ENCODE data around the gene CHIC2.

CHIC2 gene

GRCh38 chr4:54014666-54015160 lies 49.7 kb downstream of the CHIC2 start:
- Mint-ChIP-seq H3K27ac (no peak overlapping the region), H3K36me3 (peaks cover 42% of the 10 kb centered on the region), H3K9me3 (no peaks in the 10 kb centered on the region), H3K4me1 (no peaks in the 10 kb centered on the region), H3K4me3 (no peak overlapping the region)
- ATAC-seq (no peak), DNase-seq (ENCODE audit: low spot score in 2 of 2) (no peak)

- Mint-ChIP-seq H3K4me1 (no peaks in the 10 kb centered on the region), H3K4me3 (no peak overlapping the region), H3K9me3 (no peaks in the 10 kb centered on the region), H3K36me3 (peaks cover 56% of the 10 kb centered on the region), H3K27ac (peak overlapping the region; percentile 50)
- no peak for ATAC-seq
- no peak for DNase-seq (ENCODE audit: low spot score in 2 of 2)
Measured at GRCh38 chr4:54011201-54011600, 53.2 kb downstream of the CHIC2 start.

- ATAC-seq: no peak
- H3K9me3 Mint-ChIP-seq: no peaks in the 10 kb centered on the region
Measured at GRCh38 chr4:54006755-54007154, 57.6 kb downstream of the CHIC2 start.

GRCh38 chr4:54005475-54005874 lies 58.9 kb downstream of the CHIC2 start:
- Mint-ChIP-seq H3K27ac (no peak overlapping the region), H3K9me3 (no peaks in the 10 kb centered on the region), H3K36me3 (peaks cover 55% of the 10 kb centered on the region), H3K4me1 (no peaks in the 10 kb centered on the region), H3K4me3 (no peak overlapping the region)
- DNase-seq (ENCODE audit: low spot score in 2 of 2) (no peak), ATAC-seq (no peak)

More at GRCh38 chr4:54006755-54007154, 57.6 kb downstream of the CHIC2 start:
- no peak for DNase-seq (ENCODE audit: low spot score in 2 of 2)
- Mint-ChIP-seq H3K36me3 (peaks cover 51% of the 10 kb centered on the region), H3K4me3 (no peak overlapping the region), H3K27ac (no peak overlapping the region), H3K4me1 (no peaks in the 10 kb centered on the region)

GRCh38 chr4:54004463-54004862 lies 59.9 kb downstream of the CHIC2 start:
- Mint-ChIP-seq H3K4me3 (no peak overlapping the region), H3K27ac (no peak overlapping the region), H3K4me1 (no peaks in the 10 kb centered on the region), H3K9me3 (no peaks in the 10 kb centered on the region), H3K36me3 (peaks cover 45% of the 10 kb centered on the region)
- ATAC-seq (no peak), DNase-seq (ENCODE audit: low spot score in 2 of 2) (no peak)

- Mint-ChIP-seq H3K36me3 (peaks cover 40% of the 10 kb centered on the region), H3K9me3 (no peaks in the 10 kb centered on the region), H3K4me3 (no peak overlapping the region), H3K27ac (no peak overlapping the region), H3K4me1 (no peaks in the 10 kb centered on the region)
- no peak for DNase-seq (ENCODE audit: low spot score in 2 of 2)
- ATAC-seq: no peak
Measured at GRCh38 chr4:54001668-54002365, 62.6 kb downstream of the CHIC2 start.

GRCh38 chr4:53997898-53998297 lies 66.5 kb downstream of the CHIC2 start:
- H3K4me3 Mint-ChIP-seq: no peak overlapping the region
- H3K9me3 Mint-ChIP-seq: no peaks in the 10 kb centered on the region
- no peak for ATAC-seq
- DNase-seq (ENCODE audit: low spot score in 2 of 2): no peak
- H3K36me3 Mint-ChIP-seq: peaks cover 14% of the 10 kb centered on the region
- no peak overlapping the region for H3K27ac Mint-ChIP-seq
- no peaks in the 10 kb centered on the region for H3K4me1 Mint-ChIP-seq

- DNase-seq (ENCODE audit: low spot score in 2 of 2) (no peak), ATAC-seq (no peak)
- Mint-ChIP-seq H3K9me3 (no peaks in the 10 kb centered on the region), H3K27ac (peak overlapping the region; percentile 0), H3K36me3 (no peaks in the 10 kb centered on the region), H3K4me3 (no peak overlapping the region), H3K4me1 (no peaks in the 10 kb centered on the region)
Measured at GRCh38 chr4:53994382-53995102, 69.9 kb downstream of the CHIC2 start.

GRCh38 chr4:53992785-53993184 lies 71.6 kb downstream of the CHIC2 start:
- ATAC-seq (no peak), DNase-seq (ENCODE audit: low spot score in 2 of 2) (no peak)
- Mint-ChIP-seq H3K4me3 (no peak overlapping the region), H3K4me1 (no peaks in the 10 kb centered on the region), H3K36me3 (no peaks in the 10 kb centered on the region), H3K9me3 (no peaks in the 10 kb centered on the region), H3K27ac (no peak overlapping the region)

GRCh38 chr4:53991821-53992220 lies 72.6 kb downstream of the CHIC2 start:
- H3K27ac Mint-ChIP-seq: no peak overlapping the region
- ATAC-seq (no peak), DNase-seq (ENCODE audit: low spot score in 2 of 2) (no peak)
- no peaks in the 10 kb centered on the region for H3K9me3 Mint-ChIP-seq
- H3K4me1 Mint-ChIP-seq: no peaks in the 10 kb centered on the region
- H3K36me3 Mint-ChIP-seq: no peaks in the 10 kb centered on the region
- no peak overlapping the region for H3K4me3 Mint-ChIP-seq

GRCh38 chr4:53990641-53991040 lies 73.8 kb downstream of the CHIC2 start:
- Mint-ChIP-seq H3K4me3 (no peak overlapping the region), H3K9me3 (no peaks in the 10 kb centered on the region), H3K36me3 (no peaks in the 10 kb centered on the region), H3K27ac (no peak overlapping the region), H3K4me1 (no peaks in the 10 kb centered on the region)
- no peak for DNase-seq (ENCODE audit: low spot score in 2 of 2)
- no peak for ATAC-seq

GRCh38 chr4:53987761-53988171 lies 76.6 kb downstream of the CHIC2 start:
- H3K36me3 Mint-ChIP-seq: no peaks in the 10 kb centered on the region
- H3K9me3 Mint-ChIP-seq: no peaks in the 10 kb centered on the region
- H3K4me1 Mint-ChIP-seq: no peaks in the 10 kb centered on the region
- no peak overlapping the region for H3K27ac Mint-ChIP-seq
- no peak overlapping the region for H3K4me3 Mint-ChIP-seq
- ATAC-seq (peak; percentile 82), DNase-seq (ENCODE audit: low spot score in 2 of 2) (no peak)

GRCh38 chr4:53986062-53986461 lies 78.3 kb downstream of the CHIC2 start:
- Mint-ChIP-seq H3K36me3 (no peaks in the 10 kb centered on the region), H3K4me1 (no peaks in the 10 kb centered on the region), H3K4me3 (no peak overlapping the region)

GRCh38 chr4:53981567-53981966 lies 82.8 kb downstream of the CHIC2 start:
- no peaks in the 10 kb centered on the region for H3K36me3 Mint-ChIP-seq
- no peak for ATAC-seq
- H3K4me3 Mint-ChIP-seq: no peak overlapping the region
- H3K9me3 Mint-ChIP-seq: no peaks in the 10 kb centered on the region
- no peak overlapping the region for H3K27ac Mint-ChIP-seq
- no peak for DNase-seq (ENCODE audit: low spot score in 2 of 2)
- H3K4me1 Mint-ChIP-seq: no peaks in the 10 kb centered on the region

More at GRCh38 chr4:53986062-53986461, 78.3 kb downstream of the CHIC2 start:
- ATAC-seq (no peak), DNase-seq (ENCODE audit: low spot score in 2 of 2) (no peak)
- Mint-ChIP-seq H3K9me3 (no peaks in the 10 kb centered on the region), H3K27ac (no peak overlapping the region)

- no peaks in the 10 kb centered on the region for H3K9me3 Mint-ChIP-seq
- H3K36me3 Mint-ChIP-seq: no peaks in the 10 kb centered on the region
- no peak for DNase-seq (ENCODE audit: low spot score in 2 of 2)
- H3K27ac Mint-ChIP-seq: no peak overlapping the region
- no peak for ATAC-seq
- H3K4me1 Mint-ChIP-seq: no peaks in the 10 kb centered on the region
- no peak overlapping the region for H3K4me3 Mint-ChIP-seq
Measured at GRCh38 chr4:53981066-53981465, 83.3 kb downstream of the CHIC2 start.

GRCh38 chr4:53974561-53974960 lies 89.8 kb downstream of the CHIC2 start:
- peaks cover 2% of the 10 kb centered on the region for H3K9me3 Mint-ChIP-seq
- no peak for ATAC-seq

More at GRCh38 chr4:53974561-53974960, 89.8 kb downstream of the CHIC2 start:
- H3K4me3 Mint-ChIP-seq: no peak overlapping the region
- no peak overlapping the region for H3K27ac Mint-ChIP-seq
- no peaks in the 10 kb centered on the region for H3K36me3 Mint-ChIP-seq
- DNase-seq (ENCODE audit: low spot score in 2 of 2): no peak
- H3K4me1 Mint-ChIP-seq: no peaks in the 10 kb centered on the region

Measured in stimulated activated effector memory CD8-positive, alpha-beta T cell treated with anti-CD3 and anti-CD28 coated beads, Interleukin-12 subunit alpha, Interleukin-12 subunit beta, amount 100 ng/mL, for 72 hours (primary cell).